ENCODE results near the gene MYCT1. TPM values are rescaled to one million over a fixed set of nuclear protein-coding genes. Genes with fewer than 3 reads are reported as not detected.

Gene MYCT1
- total RNA-seq, 1 experiment from 2014 or later, result 0.17 TPM

DNA sequence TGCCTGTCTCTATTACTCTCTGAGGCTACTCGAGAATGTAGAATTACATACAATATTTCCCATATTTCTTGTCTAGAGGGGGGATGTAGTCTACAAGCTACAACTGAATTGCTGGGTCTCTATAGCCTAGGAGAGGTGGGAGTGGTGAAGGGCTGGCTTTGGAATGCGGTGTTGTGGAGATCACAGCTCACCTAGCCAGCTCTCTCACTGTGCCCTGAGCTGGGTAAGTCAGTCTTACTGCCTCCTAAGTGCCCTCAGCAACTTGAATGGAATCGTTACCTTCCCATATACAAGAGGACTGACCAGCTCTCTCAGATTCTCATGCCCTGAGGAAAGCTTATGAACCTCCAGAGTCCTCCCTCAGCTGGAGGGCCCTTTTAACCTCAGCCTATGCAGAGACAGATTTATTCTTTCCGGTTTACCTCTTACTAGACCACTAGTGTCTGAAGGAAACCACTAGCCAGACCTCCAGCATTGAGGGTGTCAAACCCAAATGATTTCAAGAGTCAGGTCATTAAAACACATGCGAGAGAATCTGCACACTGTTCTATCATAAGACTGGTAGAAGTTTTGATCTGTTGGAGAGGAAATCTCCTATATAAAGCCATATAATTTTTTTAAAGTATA lies 73.5 kb downstream of the MYCT1 start:
- Histone ChIP-seq H4K20me1 (ENCODE audit: control insufficient read depth, insufficient read depth, insufficient read length) (no peaks in the 10 kb centered on the region), H3K23ac (ENCODE audit: insufficient read length, low read depth, low read length) (no peak overlapping the region), H3K23me2 (ENCODE audit: insufficient read length, low read depth, low read length, poor library complexity, severe bottlenecking) (no peaks in the 10 kb centered on the region), H2BK5ac (ENCODE audit: insufficient read length, low read length) (no peak overlapping the region), H3K79me1 (ENCODE audit: insufficient read depth, low read depth, low read length, poor library complexity, severe bottlenecking) (no peaks in the 10 kb centered on the region), H3K4ac (ENCODE audit: low read depth, low read length) (no peak overlapping the region), H4K91ac (ENCODE audit: insufficient read length, low read depth, low read length) (no peak overlapping the region), H3K4me2 (ENCODE audit: insufficient read depth, insufficient read length, low read length) (no peak overlapping the region), H2BK120ac (ENCODE audit: low read depth, low read length, poor library complexity, severe bottlenecking) (no peak overlapping the region), H3K56ac (ENCODE audit: insufficient read length, low read depth, low read length) (no peak overlapping the region), H2BK12ac (ENCODE audit: insufficient read length, low read depth, low read length) (no peak overlapping the region), H3K4me1 (ENCODE audit: insufficient read depth, low read length) (no peaks in the 10 kb centered on the region), H4K8ac (replicated peaks; ENCODE audit: insufficient read length, low read depth, low read length) (no peak overlapping the region), H3K79me2 (ENCODE audit: insufficient read depth, low read length) (no peaks in the 10 kb centered on the region), H2BK15ac (ENCODE audit: low read depth, low read length) (no peak overlapping the region), H3K14ac (ENCODE audit: insufficient read depth, low read length) (no peak overlapping the region), H2BK20ac (ENCODE audit: low read depth, low read length, poor library complexity, severe bottlenecking) (no peak overlapping the region), H3T11ph (ENCODE audit: low read length) (no peak overlapping the region), H2AFZ (ENCODE audit: low read length) (no peak overlapping the region), H4K5ac (ENCODE audit: insufficient read length, low read depth, low read length) (no peak overlapping the region), H3K18ac (ENCODE audit: insufficient read length, low read depth, low read length) (no peak overlapping the region), H2AK5ac (ENCODE audit: insufficient read length, low read length) (no peak overlapping the region), H3K9me3 (ENCODE audit: control insufficient read depth, low read depth, low read length) (no peaks in the 10 kb centered on the region), H3K27ac (ENCODE audit: insufficient read length, low read depth, low read length) (no peak overlapping the region), H3K27me3 (ENCODE audit: insufficient read depth, low read length) (no peaks in the 10 kb centered on the region), H3K9ac (ENCODE audit: extremely low read depth, insufficient read length, low read length) (no peak overlapping the region)
- Mint-ChIP-seq H3K27me3 (ENCODE audit: low read depth) (no peaks in the 10 kb centered on the region), H3K4me3 (no peak overlapping the region), H3K4me1 (no peaks in the 10 kb centered on the region), H3K36me3 (ENCODE audit: insufficient read depth in 1 of 3, low read depth in 3 of 3) (no peaks in the 10 kb centered on the region), H3K9me3 (no peaks in the 10 kb centered on the region), H3K27ac (no peak overlapping the region)
- no peak for TF ChIP-seq CTCF (conservative IDR thresholded peaks at IDR 0.05)
- DNase-seq, result no peak
- no CpG with 5 or more reads among the region's 5 CpGs for WGBS (ENCODE audit: extremely low coverage, insufficient read length, low lambda C conversion rate)

Other genes with a start within 250 kb of the MYCT1 start
- gene SYNE1, start 60.5 kb upstream of the MYCT1 start, total RNA-seq (2021), result 2.5 and 3.0 TPM in 2 replicates
- not detected in 2 replicates for gene VIP, start 52.9 kb downstream of the MYCT1 start, total RNA-seq (2021)